OCI-LY7 (cell line): Measurements from ENCODE around the gene S1PR4.

ENCODE experiments used
- EZH2phosphoT487 ChIP-seq: fragments of 200-600 bp; sonication (generic); IDR thresholded peaks from 2 replicates; pipeline ENCODE4 v1.6.1; 2018; ENCODE audit warnings: low read depth, borderline replicate concordance, mild to moderate bottlenecking, mixed run types, antibody characterized with exemption, low read length, moderate library complexity, mixed read lengths
- TF ChIP-seq, protein P1 (sequence below): fragments of 200-600 bp; sonication (generic); conservative IDR thresholded peaks from 2 replicates; pipeline ENCODE4 v1.5.1; 2014; ENCODE audit warnings: mild to moderate bottlenecking, antibody characterized with exemption, low read length, moderate library complexity, mixed read lengths

GRCh38 chr19:3150739-3151329, 27.7 kb upstream of the S1PR4 start:
- TF ChIP-seq, protein P1, sequence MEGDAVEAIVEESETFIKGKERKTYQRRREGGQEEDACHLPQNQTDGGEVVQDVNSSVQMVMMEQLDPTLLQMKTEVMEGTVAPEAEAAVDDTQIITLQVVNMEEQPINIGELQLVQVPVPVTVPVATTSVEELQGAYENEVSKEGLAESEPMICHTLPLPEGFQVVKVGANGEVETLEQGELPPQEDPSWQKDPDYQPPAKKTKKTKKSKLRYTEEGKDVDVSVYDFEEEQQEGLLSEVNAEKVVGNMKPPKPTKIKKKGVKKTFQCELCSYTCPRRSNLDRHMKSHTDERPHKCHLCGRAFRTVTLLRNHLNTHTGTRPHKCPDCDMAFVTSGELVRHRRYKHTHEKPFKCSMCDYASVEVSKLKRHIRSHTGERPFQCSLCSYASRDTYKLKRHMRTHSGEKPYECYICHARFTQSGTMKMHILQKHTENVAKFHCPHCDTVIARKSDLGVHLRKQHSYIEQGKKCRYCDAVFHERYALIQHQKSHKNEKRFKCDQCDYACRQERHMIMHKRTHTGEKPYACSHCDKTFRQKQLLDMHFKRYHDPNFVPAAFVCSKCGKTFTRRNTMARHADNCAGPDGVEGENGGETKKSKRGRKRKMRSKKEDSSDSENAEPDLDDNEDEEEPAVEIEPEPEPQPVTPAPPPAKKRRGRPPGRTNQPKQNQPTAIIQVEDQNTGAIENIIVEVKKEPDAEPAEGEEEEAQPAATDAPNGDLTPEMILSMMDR = no peak
- TF ChIP-seq EZH2phosphoT487 = no peak
